ENCODE results near the gene PCDHA4. TPM values are rescaled to one million over a fixed set of nuclear protein-coding genes. Genes with fewer than 3 reads are reported as not detected.
"Not testable (repeated sequence)": the region's sequence is repeated elsewhere in the genome, so short reads cannot be mapped to it uniquely, and the experiment has no call there.

The PCDHA4 gene
- total RNA-seq, 2 donors from 2014 or later: 2.0 to 3.1 TPM

DNA sequence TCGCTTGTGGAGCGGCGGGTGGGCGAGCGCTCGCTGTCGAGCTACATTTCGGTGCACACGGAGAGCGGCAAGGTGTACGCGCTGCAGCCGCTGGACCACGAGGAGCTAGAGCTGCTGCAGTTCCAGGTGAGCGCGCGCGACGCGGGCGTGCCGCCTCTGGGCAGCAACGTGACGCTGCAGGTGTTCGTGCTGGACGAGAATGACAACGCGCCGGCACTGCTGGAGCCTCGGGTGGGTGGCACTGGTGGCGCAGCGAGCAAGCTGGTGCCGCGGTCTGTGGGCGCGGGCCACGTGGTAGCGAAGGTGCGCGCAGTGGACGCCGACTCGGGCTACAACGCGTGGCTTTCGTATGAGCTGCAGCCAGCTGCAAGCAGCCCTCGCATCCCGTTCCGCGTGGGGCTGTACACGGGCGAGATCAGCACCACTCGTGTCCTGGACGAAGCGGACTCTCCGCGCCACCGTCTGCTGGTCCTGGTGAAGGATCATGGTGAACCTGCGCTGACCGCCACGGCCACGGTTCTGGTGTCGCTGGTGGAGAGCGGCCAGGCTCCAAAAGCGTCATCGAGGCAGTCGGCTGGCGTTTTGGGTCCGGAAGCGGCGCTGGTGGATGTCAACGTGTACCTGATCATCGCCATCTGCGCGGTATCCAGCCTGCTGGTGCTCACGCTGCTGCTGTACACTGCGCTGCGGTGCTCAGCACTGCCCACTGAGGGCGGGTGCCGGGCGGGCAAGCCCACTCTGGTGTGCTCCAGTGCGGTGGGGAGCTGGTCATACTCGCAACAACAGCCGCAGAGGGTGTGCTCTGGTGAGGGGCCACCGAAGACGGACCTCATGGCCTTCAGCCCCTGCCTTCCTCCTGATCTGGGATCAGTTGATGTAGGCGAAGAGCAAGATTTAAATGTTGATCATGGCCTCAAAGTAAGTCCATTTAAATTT lies 36.2 kb downstream of the PCDHA4 start:
- ATAC-seq (no peak), DNase-seq (no peak)
- 35 to 45% methylated on average over 21 to 83 of the region's 87 CpGs for WGBS, 2 donors
- no peaks in the 10 kb centered on the region for H3K27me3 ChIP-seq
- no peak overlapping the region for H3K4me3 ChIP-seq
- H3K36me3 ChIP-seq (replicated peaks in 1 of 2; ENCODE audit: insufficient read depth in 1 of 2, low read depth in 2 of 2): no peaks in the 10 kb centered on the region
- no peak overlapping the region for H3K27ac ChIP-seq
- no peaks in the 10 kb centered on the region for H3K4me1 ChIP-seq
- intact Hi-C loops (cut with DNase I): no loop called here
- peaks cover 0 to 31% (median 0%) of the 10 kb centered on the region in 3 donors for H3K9me3 ChIP-seq
- TF ChIP-seq, protein P1, sequence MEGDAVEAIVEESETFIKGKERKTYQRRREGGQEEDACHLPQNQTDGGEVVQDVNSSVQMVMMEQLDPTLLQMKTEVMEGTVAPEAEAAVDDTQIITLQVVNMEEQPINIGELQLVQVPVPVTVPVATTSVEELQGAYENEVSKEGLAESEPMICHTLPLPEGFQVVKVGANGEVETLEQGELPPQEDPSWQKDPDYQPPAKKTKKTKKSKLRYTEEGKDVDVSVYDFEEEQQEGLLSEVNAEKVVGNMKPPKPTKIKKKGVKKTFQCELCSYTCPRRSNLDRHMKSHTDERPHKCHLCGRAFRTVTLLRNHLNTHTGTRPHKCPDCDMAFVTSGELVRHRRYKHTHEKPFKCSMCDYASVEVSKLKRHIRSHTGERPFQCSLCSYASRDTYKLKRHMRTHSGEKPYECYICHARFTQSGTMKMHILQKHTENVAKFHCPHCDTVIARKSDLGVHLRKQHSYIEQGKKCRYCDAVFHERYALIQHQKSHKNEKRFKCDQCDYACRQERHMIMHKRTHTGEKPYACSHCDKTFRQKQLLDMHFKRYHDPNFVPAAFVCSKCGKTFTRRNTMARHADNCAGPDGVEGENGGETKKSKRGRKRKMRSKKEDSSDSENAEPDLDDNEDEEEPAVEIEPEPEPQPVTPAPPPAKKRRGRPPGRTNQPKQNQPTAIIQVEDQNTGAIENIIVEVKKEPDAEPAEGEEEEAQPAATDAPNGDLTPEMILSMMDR (IDR thresholded peaks at IDR 0.05): no peak
- no peak for TF ChIP-seq POLR2A (IDR thresholded peaks at IDR 0.05)

DNA sequence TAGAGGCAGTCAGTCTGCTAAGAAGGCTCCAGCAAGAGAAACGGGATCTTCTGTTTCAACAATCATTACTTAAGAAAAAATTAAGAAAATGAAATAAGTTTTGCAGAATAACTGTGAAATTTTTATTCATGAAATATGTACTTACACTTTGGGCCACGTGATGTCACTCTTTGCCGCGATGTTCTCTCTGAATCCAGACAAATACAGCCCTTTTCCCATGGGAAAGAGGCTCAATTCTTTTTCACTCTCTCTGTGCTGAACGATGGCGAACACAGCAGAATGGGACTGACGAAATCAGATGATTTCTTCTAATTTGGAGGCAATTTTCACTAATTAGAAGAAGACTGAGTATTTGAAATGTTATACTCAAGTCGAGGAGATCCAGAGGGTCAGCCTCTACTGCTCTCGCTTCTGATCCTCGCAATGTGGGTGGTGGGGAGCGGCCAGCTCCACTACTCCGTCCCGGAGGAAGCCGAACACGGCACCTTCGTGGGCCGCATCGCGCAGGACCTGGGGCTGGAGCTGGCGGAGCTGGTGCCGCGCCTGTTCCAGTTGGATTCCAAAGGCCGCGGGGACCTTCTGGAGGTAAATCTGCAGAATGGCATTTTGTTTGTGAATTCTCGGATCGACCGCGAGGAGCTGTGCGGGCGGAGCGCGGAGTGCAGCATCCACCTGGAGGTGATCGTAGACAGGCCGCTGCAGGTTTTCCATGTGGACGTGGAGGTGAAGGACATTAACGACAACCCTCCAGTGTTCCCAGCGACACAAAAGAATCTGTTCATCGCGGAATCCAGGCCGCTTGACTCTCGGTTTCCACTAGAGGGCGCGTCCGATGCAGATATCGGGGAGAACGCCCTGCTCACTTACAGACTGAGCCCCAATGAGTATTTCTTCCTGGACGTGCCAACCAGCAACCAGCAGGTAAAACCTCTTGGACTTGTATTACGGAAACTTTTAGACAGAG lies 41.6 kb downstream of the PCDHA4 start, which contains the start of gene PCDHA9:
Gene PCDHA9, plus strand, starts transcription at position 244 of the 964 bp plus-strand sequence. Its CDS starts 114 bp downstream, at position 358.
- H3K9me3 ChIP-seq: peaks cover 0 to 25% (median 0%) of the 10 kb centered on the region in 3 donors
- H3K36me3 ChIP-seq (replicated peaks in 1 of 2; ENCODE audit: insufficient read depth in 1 of 2, low read depth in 2 of 2); H3K4me1 ChIP-seq; H3K4me3 ChIP-seq; DNase-seq; H3K27me3 ChIP-seq; ATAC-seq; intact Hi-C loops (cut with DNase I); H3K27ac ChIP-seq: not testable (repeated sequence)
- WGBS, 2 donors: 13 to 17% methylated on average over 10 to 37 of the region's 48 CpGs

DNA sequence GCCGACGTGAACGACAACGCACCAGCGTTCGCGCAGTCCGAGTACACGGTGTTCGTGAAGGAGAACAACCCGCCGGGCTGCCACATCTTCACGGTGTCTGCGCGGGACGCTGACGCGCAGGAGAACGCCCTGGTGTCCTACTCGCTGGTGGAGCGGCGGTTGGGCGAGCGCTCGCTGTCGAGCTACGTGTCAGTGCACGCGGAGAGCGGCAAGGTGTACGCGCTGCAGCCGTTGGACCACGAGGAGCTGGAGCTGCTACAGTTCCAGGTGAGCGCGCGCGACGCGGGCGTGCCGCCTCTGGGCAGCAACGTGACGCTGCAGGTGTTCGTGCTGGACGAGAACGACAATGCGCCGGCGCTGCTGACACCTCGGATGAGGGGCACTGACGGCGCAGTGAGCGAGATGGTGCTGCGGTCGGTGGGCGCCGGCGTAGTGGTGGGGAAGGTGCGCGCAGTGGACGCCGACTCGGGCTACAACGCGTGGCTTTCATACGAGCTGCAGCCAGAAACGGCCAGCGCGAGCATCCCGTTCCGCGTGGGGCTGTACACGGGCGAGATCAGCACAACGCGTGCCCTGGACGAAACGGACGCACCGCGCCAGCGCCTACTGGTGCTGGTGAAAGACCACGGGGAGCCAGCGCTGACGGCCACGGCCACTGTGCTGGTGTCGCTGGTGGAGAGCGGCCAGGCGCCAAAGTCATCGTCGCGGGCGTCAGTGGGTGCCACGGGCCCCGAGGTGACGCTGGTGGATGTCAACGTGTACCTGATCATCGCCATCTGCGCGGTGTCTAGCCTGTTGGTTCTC lies 43.2 kb downstream of the PCDHA4 start:
- 42 to 50% methylated on average over 18 to 93 of the region's 101 CpGs for WGBS, 2 donors
- peaks cover 0 to 23% (median 0%) of the 10 kb centered on the region in 3 donors for H3K9me3 ChIP-seq
- not testable (repeated sequence) for ATAC-seq

DNA sequence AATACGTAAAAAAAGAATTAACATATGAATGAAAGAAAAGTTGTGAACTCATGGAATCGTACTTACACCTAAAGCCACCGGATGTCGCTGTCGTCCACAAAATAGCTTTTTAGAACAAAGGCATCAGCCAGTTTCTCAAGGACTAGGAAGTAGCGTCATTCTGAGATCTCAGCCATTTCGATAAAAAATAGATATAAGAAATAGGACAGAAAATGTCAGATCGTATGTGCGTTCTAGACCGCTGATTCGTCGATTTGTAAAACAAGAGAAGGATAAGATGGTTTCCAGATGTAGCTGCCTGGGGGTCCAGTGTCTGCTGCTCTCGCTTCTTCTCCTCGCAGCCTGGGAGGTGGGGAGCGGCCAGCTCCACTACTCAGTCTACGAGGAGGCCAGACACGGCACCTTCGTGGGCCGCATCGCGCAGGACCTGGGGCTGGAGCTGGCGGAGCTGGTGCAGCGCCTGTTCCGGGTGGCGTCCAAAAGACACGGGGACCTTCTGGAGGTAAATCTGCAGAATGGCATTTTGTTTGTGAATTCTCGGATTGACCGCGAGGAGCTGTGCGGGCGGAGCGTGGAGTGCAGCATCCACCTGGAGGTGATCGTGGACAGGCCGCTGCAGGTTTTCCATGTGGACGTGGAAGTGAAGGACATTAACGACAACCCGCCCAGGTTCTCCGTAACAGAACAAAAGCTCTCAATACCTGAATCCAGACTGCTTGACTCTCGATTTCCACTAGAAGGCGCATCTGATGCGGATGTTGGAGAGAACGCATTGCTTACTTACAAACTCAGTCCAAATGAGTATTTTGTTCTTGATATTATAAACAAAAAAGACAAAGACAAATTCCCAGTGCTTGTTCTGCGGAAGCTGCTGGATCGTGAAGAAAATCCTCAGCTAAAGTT lies 49.2 kb downstream of the PCDHA4 start, which contains the start of gene PCDHA10:
Gene PCDHA10, plus strand, starts transcription at position 126 of the 903 bp plus-strand sequence. Its CDS starts 152 bp downstream, at position 278.
- no peak within 1 kb of the TSS for H3K4me3 ChIP-seq
- TF ChIP-seq, protein P1 (IDR thresholded peaks at IDR 0.05): peak in 6 of 7 experiments; percentile 8 to 49 (median 44)
- TF ChIP-seq POLR2A (IDR thresholded peaks at IDR 0.05): peak in 1 of 3 donors; percentile 6
- WGBS, 2 donors: 12 to 14% methylated on average over 32 to 44 of the region's 44 CpGs
- H3K27me3 ChIP-seq: no peaks in the 10 kb centered on the region
- intact Hi-C loops (cut with DNase I): no loop called here
- peak within 1 kb of the TSS in 3 of 4 donors; percentile 38 to 75 (median 51) for H3K27ac ChIP-seq
- peaks cover 0 to 31% (median 3%) of the 10 kb centered on the region in 3 donors for H3K9me3 ChIP-seq
- ATAC-seq (peak; percentile 70), DNase-seq (peak in 3 of 4 donors; percentile 44 to 54 (median 51))
- H3K4me1 ChIP-seq: peaks cover 5% of the 10 kb centered on the region
- no peaks in the 10 kb centered on the region for H3K36me3 ChIP-seq (replicated peaks in 1 of 2; ENCODE audit: insufficient read depth in 1 of 2, low read depth in 2 of 2)

More for the DNA sequence above, 43.2 kb downstream of the PCDHA4 start:
- H3K4me1 ChIP-seq; H3K27me3 ChIP-seq; DNase-seq; H3K36me3 ChIP-seq (replicated peaks in 1 of 2; ENCODE audit: insufficient read depth in 1 of 2, low read depth in 2 of 2); H3K27ac ChIP-seq; H3K4me3 ChIP-seq; intact Hi-C loops (cut with DNase I): not testable (repeated sequence)

Data from body of pancreas (tissue), 4 donors.